Measurements from ENCODE around the gene SSH2.

- TF ChIP-seq TCF12 (IDR thresholded peaks at IDR 0.05) (no peak), ZBTB33 (IDR thresholded peaks at IDR 0.05; ENCODE audit: borderline replicate concordance, low read depth) (no peak), MEF2A (IDR thresholded peaks at IDR 0.05; ENCODE audit: borderline replicate concordance, low read depth) (no peak), CTCF (IDR thresholded peaks at IDR 0.05) (no peak), RXRA (IDR thresholded peaks at IDR 0.05; ENCODE audit: borderline replicate concordance, low read depth) (no peak), JUND (IDR thresholded peaks at IDR 0.05) (no peak), EP300 (IDR thresholded peaks at IDR 0.05; ENCODE audit: borderline replicate concordance in 1 of 2, low read depth in 1 of 2, low read length in 1 of 2) (no peak), SIN3A (IDR thresholded peaks at IDR 0.05; ENCODE audit: borderline replicate concordance, low read depth, low read length) (no peak), POLR2AphosphoS5 (IDR thresholded peaks at IDR 0.05; ENCODE audit: low read depth, low read length) (no peak), ELF1 (IDR thresholded peaks at IDR 0.05) (no peak)
These were observed 274.7 kb downstream of the SSH2 start for GRCh38 chr17:29655323-29655722.

Data from SK-N-SH (cell line).